NCI-H2227 (cell line): ENCODE results near the gene EXOC5.
"Not testable (repeated sequence)": the region's sequence is repeated elsewhere in the genome, so short reads cannot be mapped to it uniquely, and the experiment has no call there.

ENCODE experiments used
- DNase-seq: peaks from one replicate; lab custom pipeline; 2025; ENCODE audit not compliant: unreplicated experiment; lab: John Stamatoyannopoulos, UW

EXOC5 gene

DNA sequence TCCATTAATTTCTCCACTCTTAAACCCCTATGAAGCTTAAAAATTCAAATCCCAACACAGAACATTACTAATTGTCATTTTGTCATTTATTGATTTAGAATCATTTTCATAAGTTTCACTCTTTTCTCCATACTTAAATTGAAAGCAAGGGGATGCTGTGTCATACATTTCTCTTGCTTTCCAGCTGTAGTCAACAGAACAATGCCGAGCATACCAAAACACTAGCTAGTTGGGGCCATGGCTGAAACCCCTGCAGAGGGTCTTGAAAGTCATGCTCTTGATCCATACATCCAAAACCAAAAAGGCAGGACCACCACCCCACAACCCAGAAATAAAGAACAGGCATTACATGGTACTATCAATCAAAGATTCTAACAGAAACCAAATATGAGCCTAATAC is 9.0 kb downstream of the EXOC5 start:
- no peak for DNase-seq

DNA sequence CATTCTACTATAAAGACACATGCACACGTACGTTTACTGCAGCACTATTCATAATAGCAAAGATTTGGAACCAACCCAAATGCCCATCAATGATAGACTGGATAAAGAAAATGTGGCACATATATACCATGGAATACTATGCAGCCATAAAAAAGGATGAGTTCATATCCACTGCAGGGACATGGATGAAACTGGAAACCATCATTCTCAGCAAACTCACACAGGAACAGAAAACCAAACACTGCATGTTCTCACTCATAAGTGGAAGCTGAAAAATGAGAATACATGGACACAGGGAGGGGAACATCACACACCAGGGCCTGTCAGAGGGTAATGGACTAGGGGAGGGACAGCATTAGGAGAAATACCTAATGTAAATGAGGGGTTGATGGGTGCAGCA is 10.5 kb downstream of the EXOC5 start:
- DNase-seq: not testable (repeated sequence)

GRCh38 chr14:57254884-57255283 is 13.8 kb downstream of the EXOC5 start:
- no peak for DNase-seq

- DNase-seq: no peak
These were observed 21.6 kb downstream of the EXOC5 start for GRCh38 chr14:57246933-57247657.

- DNase-seq: no peak
These were observed 22.8 kb downstream of the EXOC5 start for GRCh38 chr14:57245941-57246340.

GRCh38 chr14:57244106-57244505 is 24.6 kb downstream of the EXOC5 start:
- DNase-seq: no peak

DNA sequence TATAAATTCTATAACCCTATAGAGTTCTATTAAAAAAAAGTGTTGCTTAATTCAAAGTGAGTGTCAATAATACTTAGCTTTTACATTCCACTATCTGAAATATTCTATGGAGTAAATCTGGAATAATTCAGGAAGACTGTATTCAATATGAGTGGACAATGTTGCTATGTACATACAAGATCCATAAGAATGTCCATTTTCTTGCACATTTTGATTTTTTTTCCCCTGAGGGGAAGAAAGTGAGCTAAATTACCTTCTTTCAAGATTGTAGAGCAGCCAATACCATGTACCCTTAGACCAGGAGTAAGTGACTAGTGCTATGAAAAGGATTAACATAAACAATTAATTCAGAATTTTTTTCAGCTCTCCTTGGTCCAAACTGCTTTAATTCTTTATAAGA is 25.4 kb downstream of the EXOC5 start:
- no peak for DNase-seq

- not testable (repeated sequence) for DNase-seq
These were observed 28.6 kb downstream of the EXOC5 start for GRCh38 chr14:57240115-57240514.

DNA sequence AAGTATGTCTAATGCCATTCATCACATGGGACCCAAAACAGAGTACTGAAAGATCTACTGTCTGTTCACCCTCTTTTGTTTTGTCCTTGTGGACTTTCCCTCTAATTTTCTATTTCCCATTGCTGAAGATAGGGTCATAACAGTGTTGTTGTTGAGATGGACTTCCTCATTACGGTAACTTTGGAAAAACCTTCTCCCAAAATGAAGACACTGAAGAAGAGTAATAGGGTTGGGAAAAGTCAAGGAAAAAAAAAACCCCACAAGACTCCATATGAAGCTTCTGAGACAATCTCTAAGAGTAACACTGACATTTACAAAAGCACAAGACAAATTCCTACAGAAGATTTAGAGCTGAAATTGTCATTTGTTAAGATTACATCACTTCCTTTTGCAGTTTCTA is 36.7 kb downstream of the EXOC5 start:
- DNase-seq: no peak

DNA sequence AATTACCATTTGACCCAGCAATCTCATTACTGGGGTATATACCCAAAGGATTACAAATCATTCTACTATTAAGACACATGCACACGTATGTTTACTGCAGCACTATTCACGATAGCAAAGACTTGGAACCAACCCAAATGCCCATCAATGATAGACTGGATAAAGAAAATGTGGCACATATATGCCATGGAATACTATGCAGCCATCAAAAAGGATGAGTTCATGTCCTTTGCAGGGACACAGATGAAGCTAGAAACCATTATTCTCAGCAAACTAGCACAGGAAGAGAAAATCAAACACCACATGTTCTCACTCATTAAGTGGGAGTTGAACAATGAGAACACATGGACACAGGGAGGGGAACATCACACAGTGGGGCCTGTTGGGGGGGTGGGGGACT is 40.4 kb downstream of the EXOC5 start:
- not testable (repeated sequence) for DNase-seq

DNA sequence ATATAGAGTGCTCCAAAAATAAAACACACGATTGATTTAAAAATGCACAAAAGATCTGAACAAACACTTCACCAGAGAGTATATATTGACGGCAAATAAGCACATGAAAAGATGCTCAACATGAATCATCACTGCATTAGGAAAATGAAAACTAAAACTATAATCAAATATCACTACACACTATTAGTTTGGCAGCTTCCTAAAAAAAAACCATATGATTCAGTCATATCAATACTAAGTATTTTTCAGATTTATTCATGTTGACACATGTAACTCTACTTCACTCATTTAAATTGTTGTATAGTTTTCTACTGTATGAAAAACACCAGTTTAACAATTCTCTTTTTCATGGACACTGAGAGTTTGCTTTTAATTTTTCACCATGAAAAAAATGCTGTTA is 41.6 kb downstream of the EXOC5 start:
- no peak for DNase-seq

DNA sequence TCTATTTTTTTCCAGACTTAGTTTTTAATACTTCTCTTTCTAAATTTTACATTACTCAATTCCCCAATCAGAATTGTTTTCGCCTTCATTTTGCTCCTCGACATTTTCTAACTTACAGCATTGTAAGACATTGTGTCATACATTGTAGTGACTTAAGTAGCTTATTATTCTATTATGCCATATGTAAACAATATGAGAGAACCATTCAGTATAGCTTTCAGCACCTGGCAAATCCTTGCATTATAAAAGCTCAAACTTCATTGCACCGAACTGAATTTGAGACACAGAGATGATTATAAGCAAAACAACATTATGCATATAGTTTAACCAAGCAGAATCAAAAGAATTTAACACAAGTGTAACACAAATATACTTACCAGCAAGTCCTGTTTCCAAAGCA is 46.8 kb downstream of the EXOC5 start:
- DNase-seq: no peak

- DNase-seq: no peak
These were observed 55.8 kb downstream of the EXOC5 start for GRCh38 chr14:57212919-57213318.

- no peak for DNase-seq
These were observed 59.1 kb downstream of the EXOC5 start for GRCh38 chr14:57209561-57209960.

DNA sequence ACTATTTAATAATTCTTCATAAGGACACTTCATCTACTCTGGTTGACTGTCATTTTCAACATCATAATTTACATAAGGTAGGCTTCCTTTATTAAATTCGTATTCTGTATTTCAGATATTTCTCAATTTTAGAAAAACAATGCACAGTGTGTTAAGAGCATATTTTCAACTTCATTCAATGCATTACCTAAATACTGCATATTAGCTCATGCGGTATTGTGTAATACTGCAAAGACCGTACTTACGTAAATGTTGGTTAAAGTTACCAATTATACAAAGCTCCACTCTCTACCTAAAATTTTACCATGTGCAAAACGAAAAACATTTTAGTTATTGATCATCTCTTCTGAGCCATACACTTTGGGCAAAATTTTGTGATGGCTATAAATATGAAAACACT is 62.8 kb downstream of the EXOC5 start:
- DNase-seq: no peak

DNA sequence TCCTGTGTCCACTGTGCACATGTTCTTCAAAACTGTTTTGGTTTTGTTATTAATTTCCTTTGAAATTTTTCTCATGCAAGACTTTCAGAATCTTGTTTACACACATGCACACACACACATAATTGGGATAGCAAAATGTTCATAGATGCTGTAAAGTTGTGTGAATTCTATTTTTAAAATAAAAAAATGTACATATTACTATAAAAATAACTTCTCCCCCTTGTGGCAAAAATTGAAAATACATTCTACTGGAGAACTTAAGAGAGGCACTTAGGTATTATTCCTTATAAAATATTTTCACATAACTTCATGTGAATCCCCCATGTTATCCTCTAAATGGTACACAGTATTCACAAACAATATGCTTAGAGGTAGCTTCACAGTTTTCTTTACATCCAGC is 66.0 kb downstream of the EXOC5 start:
- DNase-seq: peak; percentile 8

DNA sequence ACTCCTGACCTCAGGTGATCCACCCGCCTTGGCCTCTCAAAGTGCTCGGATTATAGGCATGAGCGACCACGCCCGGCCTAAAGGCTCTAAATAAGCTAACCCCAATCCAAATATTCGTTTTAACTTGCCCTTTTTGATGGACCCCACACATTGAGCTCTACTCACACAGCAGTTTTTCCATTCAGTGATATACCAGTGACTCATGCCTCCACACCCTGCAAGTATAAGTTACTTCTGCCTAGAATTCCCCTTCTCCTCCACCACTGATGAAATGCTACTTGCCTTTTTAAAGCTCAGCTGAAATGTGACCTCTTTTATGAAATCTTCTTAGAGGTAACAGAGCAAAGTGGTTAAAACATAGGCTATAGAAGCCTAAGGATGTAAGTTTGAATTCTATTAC is 68.8 kb downstream of the EXOC5 start:
- DNase-seq: no peak

- DNase-seq: peak; percentile 43
These were observed 79.6 kb downstream of the EXOC5 start for GRCh38 chr14:57189070-57189469.

DNA sequence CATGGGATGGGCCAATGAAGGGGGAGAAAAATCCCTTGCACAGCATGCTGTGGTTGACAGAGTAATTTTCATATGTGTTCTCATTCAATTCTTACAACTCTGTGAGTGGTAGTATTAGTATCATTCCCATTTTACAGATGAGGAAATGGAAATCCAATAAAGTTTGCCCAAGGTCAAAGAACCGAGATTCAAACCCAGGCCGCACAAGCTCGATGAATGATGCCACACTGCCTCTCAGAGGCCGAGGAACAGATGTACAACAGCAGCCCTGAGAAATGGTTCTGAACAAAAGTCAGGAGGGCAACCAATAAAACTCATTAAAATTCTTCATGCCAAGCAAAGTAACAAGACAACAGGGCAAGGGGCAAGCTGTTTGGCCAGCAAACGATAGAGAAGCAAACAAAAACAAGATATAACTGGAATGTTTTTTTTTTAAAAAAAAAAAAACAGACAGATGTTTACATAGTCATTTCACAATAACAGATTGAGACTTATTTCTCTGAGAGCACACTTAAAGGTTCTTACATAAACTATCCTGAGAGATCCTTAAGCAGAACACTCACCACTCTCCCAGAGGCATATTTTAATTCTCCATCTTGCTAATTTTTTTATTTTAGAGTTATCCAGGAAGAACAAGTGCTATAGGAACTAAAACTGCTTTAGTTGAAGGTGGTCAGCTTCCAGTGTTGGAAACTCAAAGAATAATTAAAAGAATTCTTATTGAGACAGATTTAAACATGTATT is 85.8 kb downstream of the EXOC5 start:
- DNase-seq: peak; percentile 50

- DNase-seq: no peak
These were observed 89.4 kb downstream of the EXOC5 start for GRCh38 chr14:57179273-57179672.

DNA sequence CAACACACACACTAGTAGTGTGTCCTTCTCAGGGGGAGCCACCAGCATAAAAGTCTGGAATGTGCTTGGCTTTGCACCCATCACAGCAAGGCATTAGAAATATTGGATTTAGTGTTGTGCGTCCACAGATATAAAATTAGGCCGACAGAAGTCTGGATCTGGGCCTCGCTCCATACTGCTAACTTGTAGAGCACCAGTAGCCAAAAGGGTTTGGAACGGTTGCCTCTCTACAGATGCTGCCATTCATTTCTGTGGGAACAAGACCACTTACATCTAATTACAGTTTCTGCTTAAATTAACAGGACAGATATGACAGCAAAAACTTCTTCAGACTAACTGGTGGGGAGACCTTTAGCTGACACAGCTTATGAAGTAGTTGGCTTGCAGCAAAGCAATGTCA is 94.2 kb downstream of the EXOC5 start:
- peak; percentile 35 for DNase-seq

DNA sequence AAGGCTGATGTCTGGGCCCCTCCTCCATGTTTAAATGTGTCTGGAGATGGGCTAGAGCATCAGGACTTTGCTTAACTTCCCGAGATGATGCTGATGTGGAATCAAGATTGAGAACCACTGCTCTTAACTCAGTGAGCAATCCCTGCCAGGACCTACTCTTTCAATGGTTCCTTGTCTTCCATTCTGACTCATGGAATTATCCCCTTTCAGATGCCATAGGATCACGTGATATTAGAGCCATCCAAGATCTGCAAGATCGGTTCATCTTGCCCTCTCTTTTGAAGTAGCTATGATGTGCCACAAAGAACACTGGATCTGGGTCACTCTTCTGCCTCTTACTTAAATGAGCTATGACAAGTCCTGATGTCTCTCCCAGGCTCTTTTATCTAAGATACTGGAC is 96.8 kb downstream of the EXOC5 start:
- no peak for DNase-seq

GRCh38 chr14:57171363-57171762 is 97.3 kb downstream of the EXOC5 start:
- no peak for DNase-seq
